ENCODE data around the gene PPP2R2B.
"Not testable (repeated sequence)": the region's sequence is repeated elsewhere in the genome, so short reads cannot be mapped to it uniquely, and the experiment has no call there.

Gene PPP2R2B

DNA sequence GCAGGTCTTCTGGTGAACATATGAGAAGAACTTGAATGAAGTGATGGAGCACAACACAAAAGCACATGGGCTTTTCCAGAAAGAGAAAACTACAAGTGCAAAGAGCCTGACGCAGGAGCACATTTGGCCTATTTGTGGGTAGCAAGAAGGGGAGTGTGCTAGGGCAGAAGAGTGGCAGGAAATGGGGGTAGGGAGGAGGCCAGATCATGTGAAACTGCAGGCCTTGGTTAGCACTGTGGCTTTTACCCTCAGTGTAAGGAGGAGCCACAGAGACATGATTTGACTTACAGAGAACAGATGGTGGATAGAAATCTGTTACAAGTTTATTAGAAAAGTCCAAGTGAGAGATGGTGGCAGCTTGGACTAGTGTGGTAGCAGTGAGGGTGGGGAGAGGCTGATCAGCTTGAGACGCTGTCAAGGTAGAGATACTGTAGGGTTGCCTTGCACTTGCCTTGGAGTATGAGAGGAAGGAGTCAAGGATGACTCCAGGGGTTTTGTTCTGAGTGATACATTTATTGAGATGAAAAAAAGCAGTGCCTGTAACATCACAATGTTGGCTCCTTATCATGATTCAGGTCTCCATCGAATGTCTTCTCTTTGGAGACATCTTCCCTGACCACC lies 126.7 kb downstream of the PPP2R2B start:
- in situ Hi-C loops (cut with HindIII; ENCODE audit: low sequenced_read_pairs): no loop called here

DNA sequence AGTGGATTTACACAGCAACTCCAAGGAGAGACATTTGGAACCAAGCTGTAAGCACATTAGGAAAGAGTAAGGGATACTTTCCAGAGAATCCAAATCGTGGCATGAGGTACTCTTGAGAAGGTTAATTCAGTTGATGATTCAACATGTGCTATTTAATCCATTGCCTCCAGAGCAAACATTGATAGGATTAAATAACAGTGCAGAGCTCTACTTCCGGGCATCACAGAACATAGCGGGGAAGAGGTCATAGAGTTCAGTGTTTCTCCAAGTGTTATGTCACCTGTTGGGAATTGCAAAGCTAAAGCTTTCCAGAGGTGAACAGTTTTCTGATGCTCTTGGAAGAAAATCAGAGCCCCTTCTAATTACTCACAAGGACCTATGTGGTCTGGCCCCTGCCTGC lies 127.5 kb downstream of the PPP2R2B start:
- in situ Hi-C loops (cut with HindIII; ENCODE audit: low sequenced_read_pairs): no loop called here

DNA sequence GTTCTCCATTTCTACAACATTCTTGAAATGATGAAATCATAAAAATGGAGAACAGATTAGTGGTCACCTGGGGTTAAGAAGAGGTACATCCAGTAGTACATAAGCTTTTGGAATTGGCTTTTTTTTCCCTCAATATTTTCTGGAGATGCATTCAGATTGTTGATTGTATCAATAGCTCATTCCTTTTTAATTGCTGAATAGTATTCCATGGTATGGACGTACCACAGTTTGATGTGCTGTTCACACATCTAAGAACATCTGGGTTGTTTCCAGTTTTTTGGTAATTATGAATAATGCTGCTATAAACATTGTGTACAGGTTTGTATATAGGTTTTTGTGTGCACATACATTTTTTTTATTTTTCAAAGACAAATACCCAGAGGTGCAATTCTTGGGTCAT lies 130.0 kb downstream of the PPP2R2B start:
- in situ Hi-C loops (cut with HindIII; ENCODE audit: low sequenced_read_pairs): no loop called here

DNA sequence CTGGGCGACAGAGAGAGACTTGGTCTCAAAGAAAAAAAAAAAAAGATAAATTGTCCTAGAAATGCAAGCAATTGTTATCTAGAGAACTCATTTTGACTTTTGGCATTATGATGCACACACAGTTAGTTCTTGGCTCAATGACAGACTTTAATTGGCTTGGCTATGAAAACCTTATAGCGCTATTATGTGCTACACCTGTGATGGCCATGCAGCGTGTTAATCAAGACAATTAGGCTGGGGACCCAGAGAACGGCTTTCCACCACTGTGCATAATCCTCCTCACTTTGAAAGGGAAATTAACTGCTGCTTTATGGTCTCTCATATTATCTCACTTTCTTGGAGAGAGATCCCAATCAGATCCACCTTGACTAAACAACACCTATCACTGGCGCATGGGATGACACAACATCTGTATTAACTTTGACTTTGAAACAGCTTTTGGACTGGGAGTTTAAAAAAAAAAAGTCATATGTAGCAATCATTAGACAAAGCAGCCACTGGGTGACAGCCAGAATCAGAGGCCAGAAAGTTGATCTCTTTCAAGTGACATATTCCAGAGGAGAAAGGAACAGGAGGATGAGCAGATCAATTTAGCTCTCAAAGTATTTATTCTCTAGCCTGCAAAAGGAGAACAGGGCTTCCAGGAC lies 132.5 kb downstream of the PPP2R2B start:
- in situ Hi-C loops (cut with HindIII; ENCODE audit: low sequenced_read_pairs): no loop called here

DNA sequence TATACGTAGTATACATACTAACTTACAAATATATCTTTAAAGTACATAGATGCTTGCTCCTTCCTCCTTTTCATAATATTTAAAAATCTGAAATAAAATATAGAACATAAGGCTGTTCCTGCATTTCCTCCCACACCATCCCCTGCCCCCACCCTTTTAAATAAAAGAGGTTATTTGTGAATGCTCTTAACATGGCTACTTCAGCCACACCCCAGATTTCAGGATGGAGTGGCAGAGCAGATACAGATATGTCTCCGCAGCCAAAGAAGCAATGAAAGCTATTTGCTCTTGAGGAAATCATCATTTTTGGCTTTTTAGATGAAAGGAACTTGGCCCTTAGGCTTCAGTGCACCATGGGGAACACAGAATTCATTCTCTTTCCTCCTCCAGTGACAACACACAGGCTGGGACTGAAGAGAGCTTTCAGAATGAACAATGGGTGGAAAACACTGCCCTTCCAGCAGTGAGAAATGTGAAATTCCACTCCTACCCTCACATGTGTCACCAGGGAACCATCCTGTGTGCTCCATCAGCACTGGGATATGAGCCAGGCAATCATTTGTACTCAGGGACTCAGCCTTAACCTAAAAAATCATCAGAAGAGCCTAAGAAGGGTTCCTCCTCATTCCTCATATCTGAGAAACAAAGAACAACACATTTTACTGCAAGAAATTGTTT lies 134.3 kb downstream of the PPP2R2B start:
- in situ Hi-C loops (cut with HindIII; ENCODE audit: low sequenced_read_pairs): no loop called here

DNA sequence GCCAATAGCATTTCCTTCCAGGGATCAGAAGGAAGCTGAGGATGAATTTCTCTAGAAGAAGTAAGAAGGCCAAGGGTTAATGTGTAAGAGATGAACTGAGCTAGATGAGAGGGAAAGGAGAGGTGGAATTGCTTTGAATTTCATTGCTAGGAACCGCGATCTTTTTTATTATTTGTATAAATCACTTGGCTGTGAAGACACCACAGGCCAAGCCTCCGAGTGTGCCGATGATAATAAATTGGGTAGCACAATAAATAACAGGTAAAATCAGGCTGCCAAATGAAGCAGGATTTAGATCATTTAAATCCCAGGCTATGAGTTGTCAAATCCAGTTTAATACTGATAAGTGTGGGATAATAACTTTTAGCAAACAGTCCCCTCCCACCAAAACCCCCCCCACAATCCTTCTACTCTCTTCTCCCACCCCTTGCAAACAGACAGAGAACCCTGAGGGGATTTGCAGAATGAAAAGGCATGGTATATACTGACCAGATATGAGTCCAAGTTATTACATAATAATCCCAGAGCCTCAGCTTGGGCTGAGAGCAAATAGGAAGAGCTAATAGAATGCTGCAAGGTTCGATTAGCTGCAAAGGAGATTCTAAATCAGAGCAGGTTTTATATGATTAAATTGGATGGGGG lies 143.5 kb downstream of the PPP2R2B start:
- in situ Hi-C loops (cut with HindIII; ENCODE audit: low sequenced_read_pairs): no loop called here

DNA sequence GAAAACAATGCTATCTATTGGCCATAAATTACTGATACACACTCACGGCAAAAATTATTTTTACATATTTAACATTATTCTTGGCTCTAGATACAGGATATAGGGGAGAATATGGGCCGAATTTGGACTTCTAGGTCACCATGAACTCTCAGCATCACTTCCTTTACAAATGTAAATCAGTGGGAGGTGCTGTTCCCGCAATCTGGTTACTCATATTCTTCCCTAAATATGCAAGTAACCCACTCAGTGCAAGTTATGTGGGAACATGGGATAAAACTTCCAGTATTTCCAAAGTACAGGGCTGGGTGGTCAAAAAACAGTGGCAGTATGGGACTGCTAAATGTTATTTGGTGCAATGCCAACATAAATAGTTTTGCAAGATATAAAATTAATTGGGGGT lies 145.6 kb downstream of the PPP2R2B start:
- in situ Hi-C loops (cut with HindIII; ENCODE audit: low sequenced_read_pairs): no loop called here

DNA sequence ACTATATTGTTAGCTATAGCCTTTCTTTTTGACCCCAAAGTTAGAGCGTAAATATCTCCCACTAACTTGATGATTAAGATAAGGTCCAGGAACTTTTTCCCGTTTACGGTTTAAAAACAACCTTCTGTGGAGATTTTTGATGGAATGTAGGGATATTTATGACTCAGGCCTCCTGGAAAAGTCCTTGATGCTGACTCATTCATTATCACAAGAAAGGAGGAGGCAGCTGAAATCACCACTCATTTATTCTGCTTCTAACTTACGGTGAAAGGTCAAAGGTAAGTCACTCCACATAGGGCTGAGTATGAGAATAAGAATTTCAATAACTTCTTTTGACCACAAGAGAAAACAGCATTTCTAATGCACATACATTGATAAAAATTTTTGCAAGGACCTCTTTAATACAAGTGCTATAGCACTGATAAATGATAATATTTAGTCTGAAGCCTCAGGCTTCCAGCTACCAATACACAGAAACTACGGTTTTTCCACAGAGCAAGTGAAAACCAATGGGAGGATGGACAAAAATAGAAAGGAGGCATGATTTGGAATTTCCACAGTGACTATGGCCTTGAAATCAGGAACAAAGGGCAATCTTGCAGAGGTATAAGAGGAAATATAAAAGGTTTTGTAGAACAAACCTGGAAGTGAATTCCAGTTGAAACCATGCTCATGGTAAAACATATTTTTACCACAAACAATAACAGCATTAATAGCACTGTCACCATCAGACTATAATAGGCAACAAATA lies 146.5 kb downstream of the PPP2R2B start:
- in situ Hi-C loops (cut with HindIII; ENCODE audit: low sequenced_read_pairs): no loop called here

DNA sequence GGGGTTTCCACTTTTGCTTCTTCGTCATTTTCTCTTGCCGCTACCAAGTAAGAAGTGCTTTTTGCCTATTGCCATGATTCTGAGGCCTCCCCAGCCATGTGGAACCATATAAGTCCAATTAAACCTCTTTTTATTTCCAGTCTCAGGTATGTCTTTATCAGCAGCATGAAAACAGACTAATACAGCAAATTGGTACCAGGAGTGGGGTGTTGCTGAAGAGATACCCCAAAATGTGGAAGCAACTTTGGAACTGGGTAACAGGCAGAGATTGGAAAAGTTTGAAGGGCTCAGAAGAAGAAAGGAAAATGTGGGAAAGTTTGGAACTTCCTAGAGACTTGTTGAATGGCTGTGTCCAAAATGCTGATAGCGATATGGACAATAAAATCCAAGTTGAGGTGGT lies 149.8 kb downstream of the PPP2R2B start:
- in situ Hi-C loops (cut with HindIII; ENCODE audit: low sequenced_read_pairs): not testable (repeated sequence)

DNA sequence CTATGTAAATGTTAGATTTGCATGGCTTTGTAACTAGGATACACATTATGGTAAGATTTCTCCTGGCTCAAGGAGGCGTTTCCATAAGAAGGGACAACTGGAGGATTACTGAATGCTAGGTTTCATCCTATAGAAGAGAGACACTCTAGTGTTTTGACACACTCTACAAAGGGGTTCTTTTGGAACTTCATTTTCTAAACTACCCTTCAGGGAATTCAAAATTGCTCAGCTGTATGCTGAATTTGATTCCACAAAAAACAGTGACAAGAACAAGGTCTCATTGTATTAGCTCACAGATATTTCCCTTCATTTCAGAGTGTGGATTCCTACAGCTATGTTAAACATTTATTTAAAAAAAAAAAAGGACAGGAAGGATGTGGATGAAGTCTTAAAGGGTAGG lies 151.7 kb downstream of the PPP2R2B start:
- in situ Hi-C loops (cut with HindIII; ENCODE audit: low sequenced_read_pairs): no loop called here

DNA sequence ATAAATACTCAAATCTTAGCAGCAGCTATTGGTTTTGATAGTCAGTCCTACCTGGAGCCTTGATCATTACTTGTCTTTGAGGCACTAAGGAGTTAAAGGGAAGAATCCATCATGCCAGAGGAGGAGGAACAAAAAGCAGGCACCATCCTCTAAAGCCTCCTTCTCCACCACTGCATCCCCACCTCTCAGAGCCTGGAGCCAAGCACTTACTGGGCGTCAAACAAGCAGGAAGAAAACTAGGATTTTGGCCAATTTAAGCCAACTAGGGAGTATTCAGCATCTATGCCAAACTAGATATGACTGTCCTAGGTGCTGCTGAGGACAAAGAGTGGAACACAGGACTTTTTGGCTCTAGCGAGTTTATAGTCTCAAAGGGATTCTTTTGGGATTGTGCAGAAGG lies 152.5 kb downstream of the PPP2R2B start:
- in situ Hi-C loops (cut with HindIII; ENCODE audit: low sequenced_read_pairs): no loop called here

DNA sequence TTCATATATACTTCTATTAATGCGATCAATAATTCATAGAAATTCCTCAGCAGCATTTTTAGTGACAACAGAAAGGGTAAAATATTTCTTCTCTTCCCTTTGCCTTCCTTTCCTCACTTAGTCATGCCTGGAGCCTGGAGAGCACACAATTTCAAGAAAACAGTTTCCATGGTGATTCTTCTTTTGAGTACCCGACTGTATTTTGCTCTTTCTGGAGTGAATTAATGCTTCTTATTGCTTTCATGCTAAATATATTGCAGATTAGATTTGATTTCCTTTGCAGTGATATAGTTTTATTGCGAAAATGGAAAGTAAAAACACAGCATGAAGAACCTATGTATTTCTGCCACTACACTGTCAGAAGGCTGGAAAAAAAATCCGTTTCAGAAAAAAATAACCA lies 153.5 kb downstream of the PPP2R2B start:
- in situ Hi-C loops (cut with HindIII; ENCODE audit: low sequenced_read_pairs): no loop called here

DNA sequence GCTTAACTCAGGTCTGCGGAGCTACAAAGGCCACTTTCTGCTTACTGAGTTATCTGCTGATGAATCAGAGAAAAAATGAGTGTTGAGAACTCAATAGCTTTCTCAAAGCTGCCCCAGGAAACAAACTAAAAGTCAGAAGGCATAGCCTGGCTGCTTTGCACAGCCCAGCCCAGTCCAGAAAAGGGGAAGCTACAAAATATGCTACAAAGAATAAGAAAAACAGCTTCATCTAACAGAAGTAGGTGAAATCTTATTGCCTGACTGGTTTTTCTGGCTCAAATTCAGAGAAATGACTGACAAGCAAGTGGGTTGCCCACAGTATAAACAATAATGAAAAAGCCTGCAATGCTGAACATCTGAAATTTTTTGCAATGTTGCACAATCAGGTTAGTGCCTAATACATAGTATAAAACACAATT lies 156.2 kb downstream of the PPP2R2B start:
- in situ Hi-C loops (cut with HindIII; ENCODE audit: low sequenced_read_pairs): no loop called here

DNA sequence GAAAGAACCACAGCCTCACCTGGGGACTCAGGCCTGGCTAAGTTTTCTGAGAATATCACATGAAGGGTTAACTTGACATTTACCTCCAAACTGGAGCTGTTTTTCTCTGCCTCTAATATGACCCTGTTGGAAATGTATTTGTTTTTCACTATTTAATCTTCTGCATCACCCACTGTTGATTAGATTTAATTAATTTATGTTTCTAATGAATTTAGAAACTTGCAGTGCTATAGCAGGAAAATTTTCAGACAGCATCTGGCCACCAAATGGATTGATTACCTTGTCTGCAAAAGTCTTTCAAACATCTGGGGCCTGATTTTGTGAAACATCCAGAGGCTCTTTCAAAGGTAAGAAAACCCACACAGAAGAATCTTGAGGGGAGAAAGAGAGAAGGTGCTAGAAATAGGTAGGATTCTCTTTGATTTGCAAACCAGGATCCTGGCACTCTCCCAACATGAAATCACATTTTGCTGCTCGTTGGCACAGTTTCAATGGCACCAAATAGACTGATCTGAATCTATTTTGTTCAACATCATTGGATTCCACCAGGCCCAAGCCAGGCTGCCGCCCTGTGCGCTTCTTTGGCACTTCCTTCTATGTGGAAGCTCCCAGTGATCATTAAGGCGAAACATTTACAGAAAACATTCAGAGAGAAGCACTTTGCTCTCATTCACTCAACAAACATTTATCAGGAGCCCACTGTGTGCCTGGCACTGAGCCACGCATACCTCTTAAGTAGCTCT lies 157.3 kb downstream of the PPP2R2B start:
- in situ Hi-C loops (cut with HindIII; ENCODE audit: low sequenced_read_pairs): no loop called here

DNA sequence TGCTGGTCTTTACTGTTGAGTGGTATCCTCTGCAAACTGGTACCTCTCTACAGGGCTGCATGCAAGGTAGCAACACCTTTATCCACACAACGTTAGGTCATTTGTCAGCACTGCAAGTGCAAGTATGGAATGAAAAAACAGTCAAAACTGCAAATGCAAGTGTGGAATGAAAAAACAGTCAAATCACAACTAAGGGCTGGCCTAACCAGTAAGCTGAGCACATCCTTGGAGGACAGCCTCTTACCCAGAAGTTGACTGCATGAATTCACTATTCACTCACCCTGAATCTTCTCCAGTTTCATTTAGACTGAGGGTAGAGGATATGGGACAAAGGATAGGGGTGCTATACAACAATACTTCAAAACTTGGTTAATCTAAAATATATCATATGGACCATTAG lies 158.4 kb downstream of the PPP2R2B start:
- in situ Hi-C loops (cut with HindIII; ENCODE audit: low sequenced_read_pairs): no loop called here

DNA sequence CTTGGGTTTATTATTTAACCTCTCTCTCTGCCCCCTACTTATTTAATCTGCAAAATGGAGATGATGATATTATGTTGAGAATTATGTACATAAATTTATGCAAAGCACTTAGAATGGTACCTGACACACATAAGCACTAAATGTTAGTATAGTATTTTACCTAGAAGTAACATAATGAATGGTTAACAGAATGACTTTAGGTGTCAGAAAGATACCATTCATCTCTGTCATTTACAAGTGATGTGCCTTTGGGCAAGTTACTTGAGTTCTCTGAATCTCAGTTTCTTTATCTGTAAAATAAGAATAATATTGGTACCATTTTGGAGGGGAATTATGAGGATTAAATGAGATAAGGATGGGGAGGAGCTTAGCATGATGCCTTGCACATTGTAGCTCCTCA lies 159.4 kb downstream of the PPP2R2B start:
- in situ Hi-C loops (cut with HindIII; ENCODE audit: low sequenced_read_pairs): no loop called here

DNA sequence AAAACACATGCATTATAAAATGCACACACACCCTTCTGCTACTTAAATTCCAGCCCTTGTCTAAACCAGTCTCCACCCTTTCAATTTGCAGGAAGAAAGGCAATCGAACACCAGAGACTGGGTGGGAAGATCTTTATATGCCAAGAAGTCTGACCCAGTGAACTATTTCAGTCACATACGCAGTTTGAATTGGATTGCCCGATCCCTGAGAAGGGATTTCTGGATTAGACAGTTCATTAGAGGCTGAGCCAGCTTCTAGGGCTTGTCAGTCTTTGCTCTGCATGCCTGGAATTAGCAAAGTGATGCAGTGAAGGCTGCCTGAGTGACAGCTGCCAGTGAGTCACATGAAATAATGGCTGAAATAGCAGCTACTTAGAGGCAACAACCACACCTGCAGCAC lies 159.9 kb downstream of the PPP2R2B start:
- in situ Hi-C loops (cut with HindIII; ENCODE audit: low sequenced_read_pairs): no loop called here

DNA sequence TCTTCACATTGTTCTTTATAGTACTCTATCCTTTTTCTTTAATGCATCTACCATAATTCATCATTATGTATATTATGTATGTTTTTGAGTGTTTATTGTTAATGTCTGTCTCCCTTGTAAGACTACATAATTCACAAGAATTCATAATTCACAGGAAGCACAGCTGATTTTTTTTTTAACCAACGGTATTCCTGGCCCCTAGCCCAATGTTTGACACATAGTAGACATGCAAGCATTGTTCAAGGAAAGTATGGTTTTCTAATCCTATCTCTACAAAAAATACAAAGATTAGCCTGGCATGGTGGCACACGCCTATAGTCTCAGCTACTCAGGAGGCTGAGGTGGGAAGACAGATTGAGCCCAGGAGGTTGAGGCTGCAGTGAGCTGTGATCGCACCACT lies 160.6 kb downstream of the PPP2R2B start:
- in situ Hi-C loops (cut with HindIII; ENCODE audit: low sequenced_read_pairs): no loop called here

DNA sequence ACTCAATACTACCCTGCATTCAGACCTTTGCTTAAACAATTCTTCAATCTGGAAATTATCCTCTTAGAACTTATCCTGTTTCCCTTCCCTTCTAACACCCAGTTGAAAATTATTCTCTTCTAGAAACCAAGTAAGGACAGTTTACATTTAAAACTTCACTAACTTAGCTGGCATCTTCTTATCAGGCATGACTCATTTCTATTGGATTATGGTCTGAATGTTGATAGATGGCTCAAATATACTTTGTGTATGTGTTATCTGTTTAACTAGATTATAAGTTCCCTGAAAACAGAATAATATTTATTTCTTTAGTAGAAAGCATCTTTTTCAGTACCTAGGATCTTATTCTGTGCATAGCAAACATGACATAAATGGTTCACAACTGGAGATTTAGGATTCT lies 161.9 kb downstream of the PPP2R2B start:
- in situ Hi-C loops (cut with HindIII; ENCODE audit: low sequenced_read_pairs): no loop called here

DNA sequence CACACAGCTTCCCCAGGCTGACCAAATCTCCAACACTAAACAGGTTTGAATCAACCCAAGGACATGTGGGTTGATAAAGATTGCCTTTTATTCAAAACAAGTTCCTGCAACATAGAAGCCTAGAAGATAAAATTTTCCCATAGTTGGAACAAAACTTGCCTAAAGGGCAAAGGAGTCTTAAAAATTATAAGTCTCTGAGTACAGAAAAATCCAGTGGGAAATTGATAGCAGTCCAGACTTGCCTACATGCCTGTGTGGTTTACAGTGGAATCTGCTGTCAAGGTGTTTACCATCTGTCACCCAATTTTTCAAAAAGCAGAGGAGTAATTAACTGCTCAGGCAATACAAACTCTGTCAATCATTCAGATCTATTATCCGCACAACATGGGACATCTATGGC lies 168.2 kb downstream of the PPP2R2B start:
- in situ Hi-C loops (cut with HindIII; ENCODE audit: low sequenced_read_pairs): no loop called here

DNA sequence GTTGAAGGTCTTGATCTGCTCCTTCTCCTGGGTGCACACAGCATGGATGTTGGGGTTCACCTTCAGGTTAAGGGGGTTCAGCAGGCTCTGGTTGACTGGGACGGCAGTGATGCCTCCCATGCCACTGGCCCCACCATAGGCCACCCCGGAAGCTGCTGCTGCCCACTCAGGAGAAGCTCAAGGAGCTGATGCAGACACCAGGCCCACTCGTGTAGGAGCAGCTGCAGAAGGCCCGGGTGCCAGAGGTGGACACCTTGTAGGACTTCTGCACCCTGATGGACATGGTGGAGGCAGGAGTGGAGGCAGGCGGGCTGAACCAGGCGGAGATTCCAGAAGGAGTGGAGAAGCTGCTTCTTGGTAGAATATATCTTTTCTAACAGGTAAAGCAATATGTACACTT lies 171.2 kb downstream of the PPP2R2B start:
- in situ Hi-C loops (cut with HindIII; ENCODE audit: low sequenced_read_pairs): no loop called here
